Embryonic facial prominence (tissue), 1 donor: ENCODE measurements around the gene DTNA.
A peak's percentile ranks its signal among the peaks of the same experiment; 100 is the strongest.
"Not testable (repeated sequence)": the region's sequence is repeated elsewhere in the genome, so short reads cannot be mapped to it uniquely, and the experiment has no call there.

Experiments
- DNase-seq: peaks from one replicate; pipeline ENCODE4 v3.0.0-alpha.2; 2016; ENCODE audit errors: extremely low spot score

The DTNA gene

GRCh38 chr18:34901299-34901698 lies 191.2 kb downstream of the DTNA start:
- no peak for DNase-seq

- DNase-seq = no peak
Measured at GRCh38 chr18:34904994-34905393, 194.9 kb downstream of the DTNA start.

- DNase-seq = not testable (repeated sequence)
Measured at GRCh38 chr18:34906985-34907384, 196.9 kb downstream of the DTNA start.

- no peak for DNase-seq
Measured at GRCh38 chr18:34909637-34910364, 199.7 kb downstream of the DTNA start.

- DNase-seq = no peak
Measured at GRCh38 chr18:34911081-34911480, 201.0 kb downstream of the DTNA start.

GRCh38 chr18:34911661-34912384 lies 201.7 kb downstream of the DTNA start:
- DNase-seq = peak; percentile 81

GRCh38 chr18:34913837-34914661 lies 204.0 kb downstream of the DTNA start:
- peak; percentile 68 for DNase-seq

GRCh38 chr18:34915046-34915445 lies 204.9 kb downstream of the DTNA start:
- DNase-seq = no peak

- not testable (repeated sequence) for DNase-seq
Measured at GRCh38 chr18:34916539-34916938, 206.4 kb downstream of the DTNA start.

GRCh38 chr18:34918856-34919255 lies 208.8 kb downstream of the DTNA start:
- no peak for DNase-seq

- DNase-seq = no peak
Measured at GRCh38 chr18:34921226-34921625, 211.1 kb downstream of the DTNA start.

GRCh38 chr18:34921811-34922385 lies 211.8 kb downstream of the DTNA start:
- DNase-seq = no peak

GRCh38 chr18:34922594-34922993 lies 212.5 kb downstream of the DTNA start:
- DNase-seq = not testable (repeated sequence)

- DNase-seq = no peak
Measured at GRCh38 chr18:34923911-34924310, 213.8 kb downstream of the DTNA start.

- no peak for DNase-seq
Measured at GRCh38 chr18:34926683-34927082, 216.6 kb downstream of the DTNA start.

- DNase-seq = no peak
Measured at GRCh38 chr18:34928088-34928753, 218.1 kb downstream of the DTNA start.

GRCh38 chr18:34928754-34929335 lies 218.7 kb downstream of the DTNA start:
- DNase-seq = no peak

- no peak for DNase-seq
Measured at GRCh38 chr18:34929336-34929780, 219.3 kb downstream of the DTNA start.

- no peak for DNase-seq
Measured at GRCh38 chr18:34932363-34932762, 222.3 kb downstream of the DTNA start.

GRCh38 chr18:34932792-34933466 lies 222.8 kb downstream of the DTNA start:
- no peak for DNase-seq
